Psoas muscle (tissue), 8 donors: ENCODE measurements around the gene ZC3H13. TPM values are rescaled to one million over a fixed set of nuclear protein-coding genes. Genes with fewer than 3 reads are reported as not detected.

Source experiments
- ATAC-seq, 4 donors: fragments of 200-7000 bp; cut with Tn5 transposase; one replicate each; pipeline ENCODE4 v1.9.1; 2020; ENCODE audit warnings: moderate library complexity in 3 of 4, mild to moderate bottlenecking in 2 of 4
- DNase-seq, 2 donors: peaks; one replicate each; pipeline ENCODE4 v3.0.0-alpha.2; 2020
- H3K27ac ChIP-seq: fragments of 200-600 bp; one replicate; pipeline ENCODE4 v1.8.0; 2022
- H3K27me3 ChIP-seq, 3 donors: fragments of 200-600 bp in 1 of 3; one replicate each; pipeline versions ENCODE4 v1.6.1 to v1.8.0; 2013 to 2022; ENCODE audit warnings: low read length in 2 of 3, mild to moderate bottlenecking in 2 of 3, moderate library complexity in 1 of 3; ENCODE audit not compliant: insufficient read depth in 3 of 3
- H3K36me3 ChIP-seq, 2 donors: fragments of 200-600 bp in 1 of 2; one replicate each; pipeline versions ENCODE4 v1.6.1 to v1.8.0; 2013 to 2022; ENCODE audit warnings: low read depth in 1 of 2, mild to moderate bottlenecking in 1 of 2, moderate library complexity in 1 of 2; ENCODE audit not compliant: insufficient read depth in 1 of 2
- H3K4me1 ChIP-seq: fragments of 200-600 bp; one replicate; pipeline ENCODE4 v1.8.0; 2022
- H3K4me3 ChIP-seq: fragments of 200-600 bp; one replicate; pipeline ENCODE4 v1.8.0; 2022; ENCODE audit warnings: mild to moderate bottlenecking
- H3K9me3 ChIP-seq: fragments of 200-600 bp; one replicate; pipeline ENCODE4 v1.8.0; 2022
- CTCF ChIP-seq: fragments of 200-600 bp; IDR thresholded peaks from one replicate; pipeline ENCODE4 v1.8.0; 2022; ENCODE audit warnings: antibody characterized with exemption
- WGBS, 3 donors: extraction: QIAGEN DNeasy Blood & Tissue Kit; methylation state at CpG; one replicate each; pipeline versions ENCODE4 v1.1.6 to v1.1.7; 2013; 5-methylcytosine and 5-hydroxymethylcytosine counted together
- intact Hi-C, 2 donors: fragments of 100-400 bp; cut with DNase I; formaldehyde crosslinking; loops; one replicate each; pipeline versions ENCODE4 v1.11.0 to v1.14.2; 2022
- polyA plus RNA-seq, 3 donors: library from polyadenylated mRNA; stranded (reverse); fragments of 200-250 nt; gene quantifications; one replicate each; pipeline ENCODE4 v1.2.3, GENCODE V29; 2013
- total RNA-seq, 4 donors: library from RNA; stranded (reverse); fragmentation: NEBNext Ultra II Directional in 2 of 4; extraction: Animal tissue kit (Norgen Biotek cat#: 25700) in 2 of 4; gene quantifications; one replicate each; pipeline versions ENCODE4 v1.2.1 to v1.2.4, GENCODE V29; 2021 to 2023
- donor health status: healthy with polysubstance abuse.
- donor health status: DM: no; HTN: no; CAD: no; lungs with moderate emphysema.
- donor health status: Bipolar disorder and iron deficiency.
- donor health status: healthy.
- donor health status: DM: yes; HTN: yes; CAD: no.
- donor health status: DM: no; HTN: no; CAD: no.
- donor health status: DM: no; HTN: no; CAD: no.
- donor health status: DM: yes; HTN: yes; CAD: no.

The ZC3H13 gene
- total and polyA plus RNA-seq, 7 donors, result 6.8 to 31.6 (median 25.4) TPM

DNA sequence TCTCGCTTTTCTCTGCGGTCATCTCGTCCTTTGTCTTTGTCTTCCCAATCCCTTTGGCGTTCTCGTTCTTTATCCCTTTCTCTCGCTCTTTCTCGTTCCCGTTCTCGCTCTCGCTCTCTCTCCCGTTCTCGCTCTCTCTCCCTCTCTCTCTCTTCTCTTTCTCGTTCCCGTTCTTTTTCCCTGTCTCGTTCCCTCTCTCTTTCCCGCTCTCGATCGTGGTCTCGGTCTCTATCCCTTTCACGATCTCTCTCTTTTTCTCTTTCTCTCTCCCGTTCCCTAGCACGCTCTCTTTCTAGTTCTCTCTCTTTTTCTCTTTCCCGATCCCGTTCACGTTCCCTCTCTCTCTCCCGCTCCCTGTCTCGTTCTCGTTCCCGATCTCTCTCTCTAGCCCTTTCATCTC lies 77.2 kb downstream of the ZC3H13 start:
- no peaks in the 10 kb centered on the region for H3K27me3 ChIP-seq
- ATAC-seq (no peak), DNase-seq (no peak)
- no peaks in the 10 kb centered on the region for H3K9me3 ChIP-seq
- peaks cover 3 to 79% of the 10 kb centered on the region in 2 donors for H3K36me3 ChIP-seq
- H3K4me3 ChIP-seq, result no peak overlapping the region
- intact Hi-C loops, result no loop called here
- TF ChIP-seq CTCF, result no peak
- H3K27ac ChIP-seq, result no peak overlapping the region
- WGBS, 3 donors, result 98 to 99% (median 98%) methylated on average over 29 of the region's 29 CpGs
- H3K4me1 ChIP-seq, result no peaks in the 10 kb centered on the region

DNA sequence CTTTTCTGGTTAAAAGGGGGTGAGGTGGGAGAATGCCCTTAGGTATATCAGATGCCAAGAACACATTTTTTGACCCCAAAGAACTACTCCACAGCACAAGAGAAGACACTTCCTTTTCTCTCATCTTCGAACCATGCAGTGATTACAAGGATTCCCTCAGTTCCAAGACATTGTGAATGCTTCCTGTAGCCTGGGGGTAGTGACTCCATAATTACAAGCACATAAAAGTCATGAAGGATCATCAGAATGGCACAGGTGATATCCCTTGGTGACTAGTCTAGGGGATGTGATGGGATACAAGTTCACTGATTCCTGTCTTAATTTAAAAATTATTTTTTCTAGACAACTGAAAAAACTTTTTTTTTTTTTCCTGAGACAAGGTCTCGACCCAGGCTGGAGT lies 78.0 kb downstream of the ZC3H13 start:
- WGBS, 3 donors, result 96 to 98% (median 97%) methylated on average over 2 of the region's 2 CpGs
- DNase-seq (no peak), ATAC-seq (no peak)
- Histone ChIP-seq H3K27ac (no peak overlapping the region), H3K4me3 (no peak overlapping the region), H3K27me3 (no peaks in the 10 kb centered on the region), H3K4me1 (no peaks in the 10 kb centered on the region), H3K9me3 (no peaks in the 10 kb centered on the region), H3K36me3 (peaks cover 3 to 84% of the 10 kb centered on the region in 2 donors)
- no peak for TF ChIP-seq CTCF
- intact Hi-C loops, result no loop called here

DNA sequence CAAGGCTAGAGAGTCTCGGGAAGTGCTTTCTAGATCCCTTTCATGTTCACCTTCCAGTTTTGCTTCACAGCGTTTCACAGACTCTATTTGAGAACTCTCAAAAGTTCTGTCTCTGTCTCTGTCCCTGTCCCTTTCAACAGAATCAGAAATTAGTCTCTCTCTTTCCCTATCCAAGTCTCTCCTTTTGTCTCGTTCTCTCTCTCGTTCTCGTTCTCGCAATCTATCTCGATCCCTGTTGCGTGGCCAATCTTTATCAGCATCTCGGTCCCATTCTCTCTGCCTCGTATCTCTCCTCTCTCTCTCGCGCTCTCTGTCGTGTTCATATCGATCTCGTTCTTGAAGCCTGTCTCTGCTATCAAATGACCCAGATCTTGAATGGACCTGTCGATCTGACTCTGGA lies 85.0 kb downstream of the ZC3H13 start:
- TF ChIP-seq CTCF, result no peak
- DNase-seq (no peak), ATAC-seq (no peak)
- H3K27ac ChIP-seq, result no peak overlapping the region
- no peaks in the 10 kb centered on the region for H3K4me1 ChIP-seq
- peaks cover 11 to 89% of the 10 kb centered on the region in 2 donors for H3K36me3 ChIP-seq
- H3K9me3 ChIP-seq, result no peaks in the 10 kb centered on the region
- H3K4me3 ChIP-seq, result no peak overlapping the region
- H3K27me3 ChIP-seq, result no peaks in the 10 kb centered on the region
- WGBS, 3 donors, result 96% methylated on average over 16 of the region's 16 CpGs
- intact Hi-C loops, result loop anchor here in 1 of 2 donors (10.0 kb wide), 1 partner anchor 807 kb away; no protein-coding TSS in a partner anchor

DNA sequence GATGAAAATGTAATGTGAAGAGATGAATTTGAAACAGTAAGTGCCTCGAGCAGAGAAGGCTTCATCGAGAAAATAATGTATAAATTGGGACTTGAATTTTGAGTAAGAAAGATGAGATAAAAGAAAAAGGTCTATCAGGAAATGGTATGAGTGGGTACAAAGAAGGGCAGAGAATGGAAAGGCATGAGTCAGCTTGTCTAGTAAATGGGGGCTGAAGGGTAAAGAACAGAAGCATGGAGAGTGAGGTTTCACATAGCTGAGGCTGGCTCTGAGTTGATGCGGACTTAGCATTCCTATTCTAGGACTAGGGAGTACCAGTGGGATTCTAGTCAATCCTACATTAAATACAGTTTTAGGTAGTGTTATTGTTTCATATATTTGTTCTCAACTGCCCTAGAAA lies 85.8 kb downstream of the ZC3H13 start:
- H3K4me1 ChIP-seq, result no peaks in the 10 kb centered on the region
- H3K9me3 ChIP-seq, result no peaks in the 10 kb centered on the region
- ATAC-seq (no peak), DNase-seq (no peak)
- H3K4me3 ChIP-seq, result no peak overlapping the region
- 94 to 95% (median 95%) methylated on average over 3 of the region's 3 CpGs for whole genome bisulfite sequencing, 3 donors
- TF ChIP-seq CTCF, result no peak
- no peak overlapping the region for H3K27ac ChIP-seq
- H3K36me3 ChIP-seq, result peaks cover 11 to 89% of the 10 kb centered on the region in 2 donors
- no peaks in the 10 kb centered on the region for H3K27me3 ChIP-seq
- intact Hi-C loops, result loop anchor here in 1 of 2 donors (10.0 kb wide), 1 partner anchor 808 kb away; no protein-coding TSS in a partner anchor

DNA sequence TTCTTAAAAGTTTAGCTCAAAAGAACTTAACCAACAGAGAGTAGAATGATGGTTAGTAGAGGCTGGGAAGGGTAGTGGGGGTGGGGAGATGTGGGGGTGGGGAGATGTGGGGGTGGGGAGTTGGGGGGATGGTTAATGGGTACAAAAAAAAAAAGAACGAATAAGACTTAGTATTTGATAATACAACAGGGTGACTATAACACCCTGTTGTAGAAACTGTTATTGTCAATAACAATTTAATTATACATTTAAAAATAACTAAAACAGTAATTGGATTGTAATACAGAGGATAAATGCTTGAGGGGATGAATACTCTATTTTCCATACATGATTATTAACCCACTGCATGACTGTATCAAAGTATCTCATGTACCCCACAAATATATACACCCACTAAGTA lies 91.1 kb downstream of the ZC3H13 start:
- H3K27me3 ChIP-seq, result no peaks in the 10 kb centered on the region
- ATAC-seq (no peak), DNase-seq (no peak)
- H3K4me1 ChIP-seq, result no peaks in the 10 kb centered on the region
- WGBS, 3 donors, result 91 to 95% (median 93%) methylated on average over 1 of the region's 1 CpG
- peaks cover 4 to 81% of the 10 kb centered on the region in 2 donors for H3K36me3 ChIP-seq
- H3K4me3 ChIP-seq, result no peak overlapping the region
- TF ChIP-seq CTCF, result no peak
- intact Hi-C loops, result loop anchor here in 1 of 2 donors (10.0 kb wide), 1 partner anchor 813 kb away; no protein-coding TSS in a partner anchor
- no peak overlapping the region for H3K27ac ChIP-seq
- no peaks in the 10 kb centered on the region for H3K9me3 ChIP-seq
